AG04449 (cell line): ENCODE measurements around the gene SOX6.

Experiments used
- CTCF ChIA-PET: fragments of 350-600 bp; formaldehyde crosslinking; extraction: SDS; loops from one replicate; lab custom pipeline; 2021; ENCODE audit warnings: antibody characterized with exemption; lab: Yijun Ruan, JAX
- POLR2A ChIA-PET: fragments of 400-600, 350-600 bp; formaldehyde crosslinking; extraction: SDS; loops from one replicate; lab custom pipeline; 2020; ENCODE audit warnings: antibody characterized with exemption, inconsistent platforms; lab: Yijun Ruan, JAX
- DNase-seq: peaks from one replicate; pipeline ENCODE4 v3.0.0-alpha.2; 2010; ENCODE audit warnings: low read depth, low spot score
- H3K4me3 ChIP-seq: 2 replicates; pipeline ENCODE4 v1.5.1; 2011; ENCODE audit warnings: low read depth, mild to moderate bottlenecking, control low read depth, low read length
- CTCF ChIP-seq: IDR thresholded peaks from one replicate; pipeline ENCODE4 v1.5.1; 2011; ENCODE audit warnings: mild to moderate bottlenecking, moderate library complexity, low read length, control low read depth, inconsistent platforms; ENCODE audit not compliant: insufficient read depth; ENCODE audit errors: missing control alignments

Gene SOX6

GRCh38 chr11:16276251-16276650, 80.1 kb downstream of the SOX6 start:
- DNase-seq = no peak
- no peak overlapping the region for H3K4me3 ChIP-seq
- ChIA-PET CTCF (interaction anchor here (1.2 kb wide), 1 partner anchor 26 kb away, joined by 3 read pairs; no protein-coding TSS in a partner anchor), POLR2A (no interaction called here)
- TF ChIP-seq CTCF = no peak

GRCh38 chr11:16271258-16271657, 85.1 kb downstream of the SOX6 start:
- ChIA-PET POLR2A (no interaction called here), CTCF (no interaction called here)
- no peak for TF ChIP-seq CTCF
- no peak overlapping the region for H3K4me3 ChIP-seq
- no peak for DNase-seq

GRCh38 chr11:16266021-16266420, 90.3 kb downstream of the SOX6 start:
- ChIA-PET CTCF (no interaction called here), POLR2A (no interaction called here)
- TF ChIP-seq CTCF = no peak
- no peak overlapping the region for H3K4me3 ChIP-seq
- no peak for DNase-seq

- H3K4me3 ChIP-seq = no peak overlapping the region
- CTCF ChIA-PET = no interaction called here
- DNase-seq = no peak
- TF ChIP-seq CTCF = no peak
- POLR2A ChIA-PET = no interaction called here
Observed at GRCh38 chr11:16265022-16265421, 91.3 kb downstream of the SOX6 start.

- CTCF ChIA-PET = no interaction called here
- H3K4me3 ChIP-seq = no peak overlapping the region
- no peak for DNase-seq
- TF ChIP-seq CTCF = no peak
- POLR2A ChIA-PET = no interaction called here
Observed at GRCh38 chr11:16262645-16262955, 93.7 kb downstream of the SOX6 start.

- DNase-seq = no peak
- POLR2A ChIA-PET = no interaction called here
- H3K4me3 ChIP-seq = no peak overlapping the region
- no peak for TF ChIP-seq CTCF
- CTCF ChIA-PET = interaction anchor here (1.7 kb wide), 1 partner anchor 12 kb away, joined by 3 read pairs; no protein-coding TSS in a partner anchor
Observed at GRCh38 chr11:16261836-16262644, 94.3 kb downstream of the SOX6 start.
